H7 (cell line): ENCODE measurements around the gene SUOX. TPM values are rescaled to one million over a fixed set of nuclear protein-coding genes. Genes with fewer than 3 reads are reported as not detected.
"Not testable (repeated sequence)": the region's sequence is repeated elsewhere in the genome, so short reads cannot be mapped to it uniquely, and the experiment has no call there.

Experiments
- DNase-seq: peaks from one replicate; pipeline ENCODE4 v3.0.0; 2012
- H3K27me3 ChIP-seq: 2 replicates; pipeline ENCODE4 v1.6.0; 2011; ENCODE audit warnings: mild to moderate bottlenecking, low read length; ENCODE audit not compliant: control insufficient read depth, insufficient read depth
- H3K36me3 ChIP-seq: replicated peaks from 2 replicates; pipeline ENCODE4 v1.5.1; 2011; ENCODE audit warnings: low read length; ENCODE audit not compliant: control insufficient read depth, insufficient read depth
- H3K4me3 ChIP-seq: 2 replicates; pipeline ENCODE4 v1.5.1; 2011; ENCODE audit warnings: low read depth, mild to moderate bottlenecking, control low read depth, low read length, moderate library complexity; ENCODE audit not compliant: insufficient read depth
- total RNA-seq: library from RNA; depleted of rRNA; stranded (reverse); fragments of >200 nt; shearing (Covaris generic); gene quantifications from 2 replicates; pipeline ENCODE4 v1.2.3, GENCODE V29; 2014

The SUOX gene
- total RNA-seq, 1 experiment from 2014 or later = 27.2 TPM

- Histone ChIP-seq H3K36me3 (peaks cover 17% of the 10 kb centered on the region), H3K27me3 (no peaks in the 10 kb centered on the region), H3K4me3 (peak overlapping the region; percentile 95)
- DNase-seq = peak; percentile 62
Observed at GRCh38 chr12:55997535-55997859, 421 bp downstream of the SUOX start.

- not testable (repeated sequence) for H3K27me3 ChIP-seq, H3K36me3 ChIP-seq, DNase-seq, H3K4me3 ChIP-seq
Observed at GRCh38 chr12:55999522-55999921, 2.4 kb downstream of the SUOX start.

DNA sequence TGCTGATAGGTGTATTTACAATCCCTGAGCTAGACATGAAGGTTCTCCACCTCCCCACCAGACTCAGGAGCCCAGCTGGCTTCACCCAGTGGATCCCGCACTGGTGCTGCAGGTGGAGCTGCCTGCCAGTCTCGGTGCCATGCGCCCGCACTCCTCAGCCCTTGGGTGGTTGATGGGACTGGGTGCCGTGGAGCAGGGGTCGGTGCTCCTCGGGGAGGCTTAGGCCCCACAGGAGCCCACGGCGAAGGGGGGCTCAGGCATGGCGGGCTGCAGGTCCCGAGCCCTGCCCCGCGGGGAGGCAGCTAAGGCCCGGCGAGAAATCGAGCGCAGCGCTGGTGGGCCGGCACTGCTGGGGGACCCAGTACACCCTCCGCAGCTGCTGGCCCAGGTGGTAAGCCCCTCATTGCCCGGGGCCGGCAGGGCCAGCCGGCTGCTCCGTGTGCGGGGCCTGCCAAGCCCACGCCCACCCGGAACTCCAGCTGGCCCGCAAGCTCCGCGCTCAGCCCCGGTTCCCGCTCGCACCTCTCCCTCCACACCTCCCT, 3.0 kb downstream of the SUOX start:
- H3K27me3 ChIP-seq, DNase-seq, H3K4me3 ChIP-seq, H3K36me3 ChIP-seq: not testable (repeated sequence)

- H3K36me3 ChIP-seq = peaks cover 6% of the 10 kb centered on the region
- DNase-seq = no peak
- H3K4me3 ChIP-seq = no peak overlapping the region
- H3K27me3 ChIP-seq = no peaks in the 10 kb centered on the region
Observed at GRCh38 chr12:56001487-56002100, 4.5 kb downstream of the SUOX start.

GRCh38 chr12:56003376-56003775, 6.3 kb downstream of the SUOX start:
- not testable (repeated sequence) for H3K27me3 ChIP-seq, H3K36me3 ChIP-seq, DNase-seq, H3K4me3 ChIP-seq

DNA sequence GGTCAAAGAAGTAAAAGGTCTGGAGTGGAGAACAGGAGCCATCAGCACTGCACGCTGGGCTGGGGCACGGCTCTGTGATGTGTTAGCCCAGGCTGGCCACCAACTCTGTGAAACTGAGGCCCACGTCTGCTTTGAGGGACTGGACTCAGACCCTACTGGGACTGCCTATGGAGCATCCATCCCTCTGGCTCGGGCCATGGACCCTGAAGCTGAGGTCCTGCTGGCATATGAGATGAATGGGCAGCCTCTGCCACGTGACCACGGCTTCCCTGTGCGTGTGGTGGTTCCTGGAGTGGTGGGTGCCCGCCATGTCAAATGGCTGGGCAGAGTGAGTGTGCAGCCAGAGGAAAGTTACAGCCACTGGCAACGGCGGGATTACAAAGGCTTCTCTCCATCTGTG, 7.1 kb downstream of the SUOX start:
- Histone ChIP-seq H3K4me3 (no peak overlapping the region), H3K36me3 (peaks cover 6% of the 10 kb centered on the region), H3K27me3 (no peaks in the 10 kb centered on the region)
- DNase-seq = no peak

DNA sequence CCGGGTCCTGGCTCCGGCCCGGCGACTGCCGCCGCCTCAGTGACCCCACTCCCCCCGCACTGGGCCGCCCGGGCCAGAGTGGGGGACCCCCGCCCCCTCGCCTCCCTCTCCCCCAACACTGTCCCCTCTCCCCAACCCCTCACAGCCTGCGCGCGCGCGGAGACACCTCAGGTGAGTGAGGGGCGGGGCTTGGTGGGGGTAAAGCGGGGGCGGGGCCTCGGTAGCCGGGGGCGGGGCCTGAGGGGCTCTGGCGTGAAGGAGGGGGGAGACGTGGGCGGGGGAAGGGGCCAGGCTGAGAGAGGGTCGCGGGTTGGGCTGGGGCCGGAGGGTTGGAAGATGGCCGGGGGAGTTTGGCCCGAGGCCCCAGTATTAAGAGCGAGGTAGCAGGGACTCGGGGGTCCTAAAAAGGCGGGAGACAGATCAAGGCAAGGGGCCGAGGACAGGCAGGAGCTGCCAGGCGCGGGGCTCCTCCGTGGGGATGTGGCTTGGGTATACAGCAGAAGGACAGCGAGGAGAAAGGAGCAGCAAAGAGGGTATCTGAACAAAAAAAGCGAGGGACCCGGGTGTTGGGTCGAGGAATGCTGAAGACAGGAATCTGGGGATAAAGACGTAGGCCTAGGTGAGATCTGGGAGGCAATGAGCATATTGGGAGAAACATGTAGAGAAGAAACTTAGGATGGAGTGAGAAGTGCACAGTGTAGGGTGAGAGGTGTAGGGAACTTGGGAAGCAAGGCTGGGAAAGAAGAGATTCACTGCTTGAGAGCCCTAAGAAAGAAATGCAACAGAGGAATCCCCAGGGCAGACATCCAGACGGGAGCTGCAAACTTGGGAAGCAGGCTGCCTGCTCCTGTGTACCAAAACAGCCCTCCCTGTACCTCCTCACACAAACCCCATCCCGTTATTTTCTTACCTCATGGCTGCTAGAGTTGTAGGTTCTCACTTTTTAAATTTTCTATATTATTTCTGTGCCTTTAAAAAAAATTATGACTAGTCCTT, 10.8 kb downstream of the SUOX start:
- peak; percentile 100 for DNase-seq
- H3K4me3 ChIP-seq = peak overlapping the region; percentile 64
- H3K36me3 ChIP-seq = peaks cover 4% of the 10 kb centered on the region
- no peaks in the 10 kb centered on the region for H3K27me3 ChIP-seq

GRCh38 chr12:56010111-56010570, 13.1 kb downstream of the SUOX start:
- no peak overlapping the region for H3K4me3 ChIP-seq
- no peak for DNase-seq
- H3K36me3 ChIP-seq = no peaks in the 10 kb centered on the region
- no peaks in the 10 kb centered on the region for H3K27me3 ChIP-seq

DNA sequence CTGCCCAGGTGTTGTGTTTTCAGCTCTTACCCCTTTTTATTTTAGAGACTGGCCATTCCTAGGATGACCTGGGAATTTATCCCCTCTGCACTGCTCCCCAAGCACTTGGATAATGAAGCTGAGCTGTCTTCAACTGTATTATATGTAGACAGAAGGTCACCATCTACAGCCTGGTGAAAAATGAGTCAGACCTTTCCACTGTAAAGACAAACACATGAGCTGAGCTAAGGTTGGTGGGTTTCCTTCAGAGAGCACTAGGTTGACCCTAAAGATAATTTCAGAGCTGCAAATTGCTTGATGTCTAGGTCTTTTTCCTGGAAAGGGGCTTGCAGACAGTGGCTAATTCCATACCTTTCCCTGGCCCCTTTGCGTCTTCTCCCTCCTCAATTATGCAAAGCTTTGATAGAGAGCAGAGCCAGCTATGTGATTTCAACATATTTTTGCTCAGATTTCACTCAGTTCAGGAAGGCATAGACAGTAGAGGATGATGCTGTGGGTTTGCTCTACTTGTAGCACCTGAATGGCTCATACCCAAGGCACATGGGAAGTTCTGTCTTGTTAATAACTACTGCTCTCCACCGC, 14.5 kb downstream of the SUOX start:
- Histone ChIP-seq H3K27me3 (no peaks in the 10 kb centered on the region), H3K4me3 (no peak overlapping the region), H3K36me3 (no peaks in the 10 kb centered on the region)
- no peak for DNase-seq

DNA sequence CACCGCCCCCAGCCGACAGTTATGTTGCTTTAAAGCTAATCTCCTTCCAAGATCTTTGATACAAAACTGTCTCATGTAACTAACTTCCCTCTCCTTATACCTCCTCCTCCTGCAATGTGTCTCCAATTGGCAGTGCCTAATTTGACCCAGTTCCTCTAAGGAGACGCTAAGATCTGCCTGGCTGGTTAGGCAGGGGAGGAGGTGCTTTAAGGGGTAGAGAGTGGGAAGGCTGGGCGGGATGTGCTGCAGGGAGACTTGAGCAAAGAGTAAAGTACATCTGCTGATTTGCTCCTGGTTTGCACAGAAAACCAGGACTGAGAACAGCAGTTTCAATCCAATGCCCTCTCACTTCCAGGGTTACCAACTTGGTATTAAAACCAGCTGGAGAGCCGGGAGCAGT, 16.4 kb downstream of the SUOX start:
- DNase-seq = no peak
- Histone ChIP-seq H3K4me3 (no peak overlapping the region), H3K36me3 (no peaks in the 10 kb centered on the region), H3K27me3 (no peaks in the 10 kb centered on the region)

GRCh38 chr12:56014205-56014604, 17.1 kb downstream of the SUOX start:
- H3K4me3 ChIP-seq = no peak overlapping the region
- no peaks in the 10 kb centered on the region for H3K27me3 ChIP-seq
- no peaks in the 10 kb centered on the region; the same call in 1 of the 2 replicates for H3K36me3 ChIP-seq
- DNase-seq = no peak

DNA sequence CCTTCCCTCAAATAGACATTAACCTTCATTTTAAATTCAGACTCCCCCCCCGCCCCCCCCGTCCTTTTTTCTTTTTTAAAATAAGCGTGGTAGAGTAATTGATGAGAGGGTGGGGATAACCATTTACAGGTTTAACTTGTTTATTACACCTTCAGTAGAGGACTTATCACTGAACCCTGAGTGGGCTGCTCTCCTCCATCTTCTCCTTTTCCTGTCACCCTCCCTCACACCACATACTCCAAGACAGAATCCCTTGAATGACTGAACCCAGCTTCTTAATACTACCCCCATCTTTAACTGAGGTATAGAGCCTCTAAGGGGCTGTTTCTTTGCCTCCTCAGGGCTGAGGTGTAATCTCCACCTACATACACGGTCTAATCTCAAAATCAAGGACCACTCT, 20.1 kb downstream of the SUOX start:
- Histone ChIP-seq H3K36me3 (no peaks in the 10 kb centered on the region; the same call in 1 of the 2 replicates), H3K27me3 (no peaks in the 10 kb centered on the region), H3K4me3 (no peak overlapping the region)
- DNase-seq = no peak

- no peaks in the 10 kb centered on the region for H3K27me3 ChIP-seq
- no peak for DNase-seq
- H3K4me3 ChIP-seq = no peak overlapping the region
- H3K36me3 ChIP-seq = no peaks in the 10 kb centered on the region; the same call in 1 of the 2 replicates
Observed at GRCh38 chr12:56018356-56018755, 21.3 kb downstream of the SUOX start.

DNA sequence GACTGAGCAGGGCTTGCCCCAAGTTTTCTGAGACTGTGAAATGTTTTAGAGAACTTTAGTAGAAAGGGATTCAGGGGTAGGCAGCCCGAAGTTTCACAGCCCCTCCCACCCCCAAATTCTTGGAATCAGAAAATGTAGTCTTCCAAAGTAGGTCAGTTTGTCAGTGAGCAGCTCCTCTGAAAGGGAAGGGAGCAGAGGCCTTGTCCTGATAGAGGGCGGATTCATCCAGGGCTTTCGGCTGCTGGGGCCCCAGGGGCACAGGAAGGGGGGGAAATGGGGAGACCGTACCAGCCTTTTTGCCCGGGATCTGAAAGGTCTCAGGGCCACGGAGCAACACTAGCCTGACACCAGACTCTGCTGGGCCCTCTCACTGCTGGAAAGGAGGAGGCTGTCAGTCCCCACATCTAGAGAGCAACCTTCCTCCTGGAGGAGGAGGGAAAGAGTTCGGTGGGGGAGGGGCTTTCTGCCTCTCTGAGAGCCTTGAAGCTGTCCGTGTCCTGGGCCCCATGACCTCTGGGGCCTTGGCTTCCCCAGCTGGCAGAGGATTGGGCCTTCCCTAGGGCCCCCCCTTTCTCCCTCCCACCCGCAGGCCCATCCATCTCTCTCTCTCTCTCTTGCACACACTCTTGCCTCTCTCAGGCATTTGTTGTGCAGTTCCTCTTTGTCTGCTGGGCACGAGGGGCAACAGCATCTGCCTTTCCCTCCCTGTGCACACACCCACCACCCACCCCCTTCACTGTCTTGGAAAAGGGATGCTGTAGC, 23.5 kb downstream of the SUOX start, which contains the start of gene IKZF4:
Gene IKZF4, plus strand, starts transcription at position 621 of the 762 bp plus-strand sequence. CDS start 451 bp downstream, outside the sequence.
- peak; percentile 88 for DNase-seq
- no peaks in the 10 kb centered on the region for H3K27me3 ChIP-seq
- H3K4me3 ChIP-seq = peak within 1 kb of the TSS; percentile 42
- peaks cover 2% of the 10 kb centered on the region for H3K36me3 ChIP-seq
